Trophoblast cell (in vitro differentiated cells and primary cell): Measurements from ENCODE around the gene ANKMY2.
A peak's percentile ranks its signal among the peaks of the same experiment; 100 is the strongest.

ENCODE experiments used
- DNase-seq, 2 donors: peaks; one replicate each; pipeline ENCODE4 v3.0.0-alpha.2; 2016
- H2AFZ ChIP-seq: 2 replicates; pipeline ENCODE4 v1.6.1; 2013; ENCODE audit warnings: low read length, moderate library complexity, mild to moderate bottlenecking; ENCODE audit not compliant: insufficient read depth, poor library complexity
- H2AK5ac ChIP-seq: 2 replicates; pipeline ENCODE4 v1.6.1; 2013; ENCODE audit warnings: mild to moderate bottlenecking, low read length
- H2BK120ac ChIP-seq: 2 replicates; pipeline ENCODE4 v1.6.1; 2013; ENCODE audit warnings: low read length, mild to moderate bottlenecking, moderate library complexity; ENCODE audit not compliant: insufficient read depth, poor library complexity
- H2BK12ac ChIP-seq: 2 replicates; pipeline ENCODE4 v1.6.1; 2013; ENCODE audit warnings: mild to moderate bottlenecking, low read length, moderate library complexity
- H2BK5ac ChIP-seq: 2 replicates; pipeline ENCODE4 v1.6.1; 2013; ENCODE audit warnings: low read length, low read depth, moderate library complexity, mild to moderate bottlenecking; ENCODE audit not compliant: poor library complexity
- H3K14ac ChIP-seq: 2 replicates; pipeline ENCODE4 v1.6.1; 2013; ENCODE audit warnings: mild to moderate bottlenecking, low read length
- H3K18ac ChIP-seq: 2 replicates; pipeline ENCODE4 v1.6.1; 2013; ENCODE audit warnings: mild to moderate bottlenecking, low read length
- H3K23ac ChIP-seq: 2 replicates; pipeline ENCODE4 v1.6.1; 2013; ENCODE audit warnings: low read length
- H3K27ac ChIP-seq: 2 replicates; pipeline ENCODE4 v1.5.1; 2013; ENCODE audit warnings: low read depth, mild to moderate bottlenecking, inconsistent platforms, low read length, moderate library complexity
- H3K27me3 ChIP-seq: 2 replicates; pipeline ENCODE4 v1.6.1; 2013; ENCODE audit warnings: inconsistent platforms, mild to moderate bottlenecking, low read length, moderate library complexity; ENCODE audit not compliant: insufficient read depth
- H3K36me3 ChIP-seq, 2 experiments: 1 replicate in 1 of 2; 2 replicates in 1 of 2; pipeline ENCODE4 v1.6.1; 2013; ENCODE audit warnings: low read length in 2 of 2, mild to moderate bottlenecking in 2 of 2, moderate library complexity in 1 of 2; ENCODE audit not compliant: insufficient read depth in 2 of 2, control insufficient read depth in 1 of 2
- H3K4ac ChIP-seq: 2 replicates; pipeline ENCODE4 v1.6.1; 2013; ENCODE audit warnings: low read depth, mild to moderate bottlenecking, low read length, moderate library complexity
- H3K4me1 ChIP-seq, 2 experiments: 1 replicate in 1 of 2; 2 replicates in 1 of 2; pipeline ENCODE4 v1.6.1; 2013; ENCODE audit warnings: low read length in 2 of 2, mild to moderate bottlenecking in 2 of 2, moderate library complexity in 1 of 2; ENCODE audit not compliant: insufficient read depth in 2 of 2, control insufficient read depth in 1 of 2
- H3K4me2 ChIP-seq: 2 replicates; pipeline ENCODE4 v1.6.1; 2013; ENCODE audit warnings: inconsistent platforms, mild to moderate bottlenecking, low read length, moderate library complexity
- H3K4me3 ChIP-seq: 2 replicates; pipeline ENCODE4 v1.5.1; 2013; ENCODE audit warnings: mild to moderate bottlenecking, low read depth, low read length, inconsistent platforms
- H3K79me1 ChIP-seq: one replicate; pipeline ENCODE4 v1.6.1; 2013; ENCODE audit warnings: low read length
- H3K79me2 ChIP-seq: 2 replicates; pipeline ENCODE4 v1.6.1; 2013; ENCODE audit warnings: low read length, mild to moderate bottlenecking; ENCODE audit not compliant: control insufficient read depth, insufficient read depth, poor library complexity
- H3K9ac ChIP-seq: 2 replicates; pipeline ENCODE4 v1.6.1; 2013; ENCODE audit warnings: mild to moderate bottlenecking, low read length
- H3K9me3 ChIP-seq: 2 replicates; pipeline ENCODE4 v1.6.1; 2013; ENCODE audit warnings: low read depth, mild to moderate bottlenecking, control low read depth, inconsistent platforms, low read length; ENCODE audit not compliant: insufficient read depth
- H4K12ac ChIP-seq: 2 replicates; pipeline ENCODE4 v1.6.1; 2013; ENCODE audit warnings: low read depth, mild to moderate bottlenecking, low read length, moderate library complexity
- H4K8ac ChIP-seq: 2 replicates; pipeline ENCODE4 v1.6.1; 2013; ENCODE audit warnings: low read depth, mild to moderate bottlenecking, low read length, moderate library complexity
- H4K91ac ChIP-seq: one replicate; pipeline ENCODE4 v1.6.1; 2013; ENCODE audit warnings: low read depth, mild to moderate bottlenecking, low read length, moderate library complexity
- WGBS: extraction: QIAGEN DNeasy Blood & Tissue Kit; methylation state at CpG from one replicate; pipeline ENCODE4 v1.1.7; 2013; ENCODE audit warnings: missing lambda C conversion rate; ENCODE audit not compliant: insufficient read length, insufficient coverage; ENCODE audit errors: extremely low coverage; 5-methylcytosine and 5-hydroxymethylcytosine counted together

ANKMY2 gene

DNA sequence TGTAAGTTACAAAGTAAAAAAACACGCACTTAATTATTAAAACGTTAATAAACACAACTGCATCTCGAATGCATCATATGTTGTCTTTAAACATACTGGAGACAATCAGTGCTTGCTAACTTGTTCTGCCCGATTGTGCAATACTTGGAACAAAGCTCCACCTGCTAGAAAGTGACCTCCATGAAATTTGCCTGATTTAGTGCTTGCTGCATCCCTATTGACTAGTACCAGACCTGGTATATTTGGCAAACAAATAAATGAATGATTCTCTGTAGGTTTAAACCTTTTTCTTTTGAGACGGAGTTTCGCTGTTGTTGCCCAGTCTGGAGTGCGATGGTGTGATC is 6.7 kb upstream of the ANKMY2 start:
- no peak overlapping the region for H3K4me3 ChIP-seq
- no peak overlapping the region for H2BK5ac ChIP-seq
- no peak overlapping the region for H4K91ac ChIP-seq
- H3K14ac ChIP-seq: no peak overlapping the region
- H2AK5ac ChIP-seq: no peak overlapping the region
- H3K9me3 ChIP-seq: no peaks in the 10 kb centered on the region
- peaks cover 2% of the 10 kb centered on the region in 2 experiments for H3K4me1 ChIP-seq
- no peak overlapping the region for H2AFZ ChIP-seq
- peaks cover 2% of the 10 kb centered on the region for H3K79me1 ChIP-seq
- H3K4ac ChIP-seq: peak overlapping the region; percentile 30
- no peak overlapping the region for H3K23ac ChIP-seq
- no peak overlapping the region for H3K27ac ChIP-seq
- no peak overlapping the region for H3K18ac ChIP-seq
- no peak overlapping the region for H2BK12ac ChIP-seq
- peaks cover 0 to 2% of the 10 kb centered on the region in 2 experiments for H3K36me3 ChIP-seq
- no peak overlapping the region for H4K8ac ChIP-seq
- WGBS: no CpG with 5 or more reads among the region's 7 CpGs
- DNase-seq: peak in 1 of 2 donors; percentile 32
- no peak overlapping the region for H4K12ac ChIP-seq
- H3K79me2 ChIP-seq: peaks cover 12% of the 10 kb centered on the region
- no peaks in the 10 kb centered on the region for H3K27me3 ChIP-seq
- H3K4me2 ChIP-seq: no peak overlapping the region
- no peak overlapping the region for H3K9ac ChIP-seq
- H2BK120ac ChIP-seq: no peak overlapping the region

DNA sequence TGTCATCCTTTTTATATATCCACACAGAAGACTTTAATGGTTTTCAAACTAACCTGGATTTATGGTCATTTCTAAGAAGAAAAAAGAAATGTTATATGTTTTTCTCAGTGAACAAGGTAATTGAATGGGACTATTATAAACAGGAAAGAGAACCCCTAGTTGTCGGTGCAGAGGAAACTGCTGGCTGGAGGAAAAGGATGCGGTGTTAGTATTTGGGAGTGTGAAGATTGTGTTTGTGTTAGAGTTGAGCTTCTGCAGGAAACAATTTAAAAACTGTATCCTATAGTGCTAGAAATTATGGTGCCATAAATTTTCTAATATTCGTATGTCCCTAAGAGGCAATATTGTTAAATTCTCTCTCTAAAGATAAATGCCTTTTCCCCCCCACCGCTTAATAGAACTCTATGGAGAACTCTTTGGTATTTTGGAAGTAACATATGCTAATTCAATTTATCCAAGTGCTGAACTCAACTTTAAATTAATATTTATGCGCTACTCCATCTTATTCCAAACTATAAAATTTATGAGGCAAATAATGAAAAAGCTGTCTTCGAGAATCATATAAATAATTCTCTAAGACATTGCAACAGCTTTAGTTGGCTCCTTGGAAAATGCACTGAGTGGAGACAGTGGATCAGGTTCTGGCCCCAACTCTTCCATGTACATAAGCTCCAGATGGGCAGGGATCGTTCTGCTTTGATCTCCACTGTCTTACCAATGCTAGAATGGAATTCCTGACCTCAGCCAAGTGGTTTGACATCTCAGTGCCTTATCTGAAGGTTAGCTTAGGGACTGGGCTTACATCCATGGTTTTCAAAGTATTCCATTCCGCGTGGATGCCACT is 6.1 kb upstream of the ANKMY2 start:
- no peak overlapping the region for H2BK5ac ChIP-seq
- 100% methylated on average over 1 of the region's 9 CpGs for WGBS
- H2AK5ac ChIP-seq: no peak overlapping the region

DNA sequence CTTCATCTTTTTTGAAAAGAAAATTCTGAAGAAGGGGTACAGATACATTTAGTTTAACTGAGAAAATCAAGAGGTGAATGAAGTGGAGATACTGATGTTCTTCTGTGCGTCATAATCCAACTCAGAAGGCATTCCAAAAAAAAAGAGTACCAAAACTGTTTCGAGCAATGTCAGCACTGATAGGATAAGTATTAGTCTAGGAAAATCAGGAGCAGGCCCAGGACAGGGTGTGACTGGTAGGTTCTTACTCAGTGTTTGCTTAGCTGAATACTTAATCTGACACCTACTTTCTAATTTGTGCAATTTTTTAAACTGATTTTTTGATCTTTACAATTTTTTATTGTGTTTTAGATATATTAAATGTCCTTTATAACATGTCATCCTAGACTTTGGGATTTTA is 4.7 kb upstream of the ANKMY2 start:
- WGBS: no CpG with 5 or more reads among the region's 2 CpGs
- Histone ChIP-seq H3K79me2 (peaks cover 19% of the 10 kb centered on the region), H3K4ac (no peak overlapping the region), H2AK5ac (no peak overlapping the region), H3K79me1 (peaks cover 11% of the 10 kb centered on the region), H2AFZ (no peak overlapping the region), H3K4me3 (no peak overlapping the region), H3K14ac (no peak overlapping the region), H3K27me3 (no peaks in the 10 kb centered on the region), H4K91ac (no peak overlapping the region), H3K9ac (no peak overlapping the region), H3K36me3 (peaks cover 0 to 2% of the 10 kb centered on the region in 2 experiments), H4K12ac (no peak overlapping the region), H3K27ac (no peak overlapping the region), H3K9me3 (peaks cover 1% of the 10 kb centered on the region), H3K4me1 (peaks cover 0 to 2% of the 10 kb centered on the region in 2 experiments), H2BK120ac (no peak overlapping the region), H2BK12ac (no peak overlapping the region), H3K18ac (no peak overlapping the region), H3K4me2 (no peak overlapping the region), H2BK5ac (no peak overlapping the region), H4K8ac (no peak overlapping the region), H3K23ac (no peak overlapping the region)
- no peak for DNase-seq

More for the DNA sequence above, 6.1 kb upstream of the ANKMY2 start:
- Histone ChIP-seq H3K9ac (no peak overlapping the region), H4K91ac (no peak overlapping the region), H3K27ac (no peak overlapping the region), H3K14ac (no peak overlapping the region), H3K9me3 (no peaks in the 10 kb centered on the region), H2AFZ (no peak overlapping the region), H2BK120ac (no peak overlapping the region), H3K18ac (no peak overlapping the region), H3K23ac (no peak overlapping the region), H3K36me3 (peaks cover 0 to 2% of the 10 kb centered on the region in 2 experiments), H4K12ac (no peak overlapping the region), H3K4me3 (no peak overlapping the region), H3K79me2 (peaks cover 13% of the 10 kb centered on the region), H3K4me1 (peaks cover 2% of the 10 kb centered on the region in 2 experiments), H3K27me3 (no peaks in the 10 kb centered on the region), H3K4me2 (no peak overlapping the region), H2BK12ac (no peak overlapping the region), H4K8ac (no peak overlapping the region), H3K4ac (peak overlapping the region; percentile 83), H3K79me1 (peaks cover 1% of the 10 kb centered on the region)
- DNase-seq: no peak

DNA sequence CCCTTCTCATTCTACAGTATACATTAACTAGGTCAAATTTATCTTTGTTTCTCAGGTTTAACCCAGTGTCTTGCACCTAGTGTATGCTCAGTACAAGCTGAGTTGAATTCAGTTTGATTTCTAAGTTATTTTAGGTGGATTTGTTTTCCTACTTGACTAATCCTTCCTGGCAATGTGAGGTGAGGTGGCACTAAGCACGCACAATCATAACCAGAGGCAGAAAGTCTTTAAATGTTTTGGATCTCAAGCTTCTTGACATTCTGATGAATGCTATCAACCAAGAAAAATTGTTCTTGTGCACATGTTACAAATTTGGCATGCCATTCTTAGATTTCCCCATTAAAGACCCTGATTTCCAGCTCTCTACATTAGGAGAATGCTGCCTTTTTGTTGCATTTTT is 3.6 kb upstream of the ANKMY2 start:
- H2BK5ac ChIP-seq: no peak overlapping the region
- no peak overlapping the region for H4K91ac ChIP-seq
- H2BK12ac ChIP-seq: no peak overlapping the region
- H2BK120ac ChIP-seq: no peak overlapping the region
- WGBS: no CpG with 5 or more reads among the region's 1 CpG
- peaks cover 24% of the 10 kb centered on the region for H3K79me2 ChIP-seq
- peaks cover 0 to 2% of the 10 kb centered on the region in 2 experiments for H3K36me3 ChIP-seq
- no peak overlapping the region for H2AFZ ChIP-seq
- H3K9me3 ChIP-seq: peaks cover 1% of the 10 kb centered on the region
- H3K4me2 ChIP-seq: no peak overlapping the region
- H4K12ac ChIP-seq: no peak overlapping the region
- H4K8ac ChIP-seq: no peak overlapping the region
- H3K4me1 ChIP-seq: peaks cover 2 to 4% of the 10 kb centered on the region in 2 experiments
- no peak overlapping the region for H3K27ac ChIP-seq
- no peak overlapping the region for H3K14ac ChIP-seq
- H3K4ac ChIP-seq: peak overlapping the region; percentile 95
- no peak overlapping the region for H3K18ac ChIP-seq
- DNase-seq: peak; percentile 32 to 82
- peaks cover 18% of the 10 kb centered on the region for H3K79me1 ChIP-seq
- no peak overlapping the region for H3K9ac ChIP-seq
- no peak overlapping the region for H2AK5ac ChIP-seq
- no peaks in the 10 kb centered on the region for H3K27me3 ChIP-seq
- no peak overlapping the region for H3K23ac ChIP-seq
- no peak overlapping the region for H3K4me3 ChIP-seq
